DND-41 (cell line): Measurements from ENCODE around the gene CBX4.

Experiments used
- ATAC-seq: fragments of 200-7000 bp; cut with Tn5 transposase; 3 replicates; pipeline ENCODE4 v1.9.1; 2021; ENCODE audit warnings: low read depth; ENCODE audit not compliant: insufficient read depth
- DNase-seq: peaks from one replicate; pipeline ENCODE4 v3.0.0-alpha.2; 2020
- H2AFZ ChIP-seq: 2 replicates; pipeline ENCODE4 v1.6.0; 2012; ENCODE audit warnings: low read depth, low read length
- H3K27ac ChIP-seq: 2 replicates; pipeline ENCODE4 v1.5.1; 2012; ENCODE audit warnings: low read length, inconsistent platforms
- H3K27me3 ChIP-seq: fragments of 200-600 bp; sonication (generic); 2 replicates; pipeline ENCODE4 v1.6.0; 2012; ENCODE audit warnings: low read length, mild to moderate bottlenecking, inconsistent platforms; ENCODE audit not compliant: insufficient read depth, poor library complexity
- H3K36me3 ChIP-seq: 2 replicates; pipeline ENCODE4 v1.5.1; 2012; ENCODE audit warnings: low read length, inconsistent platforms; ENCODE audit not compliant: insufficient read depth
- H3K4me1 ChIP-seq: 2 replicates; pipeline ENCODE4 v1.5.1; 2012; ENCODE audit warnings: mild to moderate bottlenecking, low read length; ENCODE audit not compliant: insufficient read depth
- H3K4me2 ChIP-seq: 2 replicates; pipeline ENCODE4 v1.6.0; 2012; ENCODE audit warnings: mild to moderate bottlenecking, moderate library complexity, low read length, inconsistent platforms; ENCODE audit not compliant: insufficient read depth
- H3K4me3 ChIP-seq, 2 experiments: fragments of 200-600 bp in 1 of 2; shearing (Covaris generic) in 1 of 2; 2 replicates each; pipeline ENCODE4 v1.5.1; 2012 to 2016; ENCODE audit warnings: inconsistent platforms in 2 of 2, low read length in 2 of 2, mild to moderate bottlenecking in 2 of 2, low read depth in 1 of 2, moderate library complexity in 1 of 2
- H3K79me2 ChIP-seq: 2 replicates; pipeline ENCODE4 v1.6.0; 2012; ENCODE audit warnings: low read length, inconsistent platforms; ENCODE audit not compliant: insufficient read depth
- H3K9ac ChIP-seq: 2 replicates; pipeline ENCODE4 v1.6.0; 2012; ENCODE audit warnings: low read depth, mild to moderate bottlenecking, inconsistent platforms, low read length, moderate library complexity
- H3K9me3 ChIP-seq: 2 replicates; pipeline ENCODE4 v1.5.1; 2012; ENCODE audit warnings: low read length, moderate library complexity, mild to moderate bottlenecking, inconsistent platforms; ENCODE audit not compliant: insufficient read depth, severe bottlenecking
- H4K20me1 ChIP-seq: 2 replicates; pipeline ENCODE4 v1.6.0; 2012; ENCODE audit warnings: low read length; ENCODE audit not compliant: insufficient read depth
- CTCF ChIP-seq: IDR thresholded peaks from 2 replicates; pipeline ENCODE4 v1.5.1; 2012; ENCODE audit warnings: borderline replicate concordance, low read length, moderate library complexity, mild to moderate bottlenecking; ENCODE audit not compliant: poor library complexity, severe bottlenecking; ENCODE audit errors: extremely low read depth
- EZH2 ChIP-seq: IDR thresholded peaks from 3 replicates; pipeline ENCODE4 v1.6.1; 2012; ENCODE audit warnings: borderline replicate concordance, low read depth, mild to moderate bottlenecking, moderate library complexity, low read length, inconsistent platforms; ENCODE audit not compliant: severe bottlenecking

Gene CBX4

GRCh38 chr17:79838522-79839274 lies 542 bp downstream of the CBX4 start:
- H2AFZ ChIP-seq = peak overlapping the region; percentile 22; the same call in 1 of the 2 replicates

DNA sequence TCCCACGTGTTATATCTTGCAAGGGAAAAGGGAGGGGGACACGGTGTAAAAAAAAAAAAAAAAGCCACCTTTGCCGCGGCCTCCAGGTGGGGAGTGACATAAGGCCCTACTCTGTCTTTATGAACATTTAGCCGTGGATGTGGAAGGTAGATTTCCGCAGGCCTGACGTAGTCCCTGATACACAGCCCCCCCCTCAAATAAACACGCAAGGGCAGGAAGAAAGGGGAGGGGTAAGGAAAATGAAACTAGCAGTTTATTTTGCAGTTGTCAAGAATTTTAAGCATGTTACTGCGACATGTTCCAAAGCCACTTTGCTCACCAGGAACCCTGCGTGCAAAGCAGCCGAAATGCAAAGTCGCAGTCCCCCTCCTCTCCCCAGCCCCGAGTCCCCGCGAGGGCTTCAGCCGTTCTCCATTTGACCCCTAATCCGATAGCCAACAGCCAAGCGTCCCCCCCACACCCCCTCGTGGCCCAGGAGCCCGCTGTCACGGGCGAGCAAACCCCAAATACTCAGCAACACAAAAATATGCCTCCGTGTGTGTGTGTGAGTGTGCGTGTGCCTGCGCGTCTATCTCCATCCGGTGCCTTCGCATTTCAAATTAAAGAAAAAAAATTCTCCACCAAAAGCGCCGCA lies 1.2 kb downstream of the CBX4 start:
- H4K20me1 ChIP-seq = peaks cover 54% of the 10 kb centered on the region
- H3K36me3 ChIP-seq = peaks cover 53% of the 10 kb centered on the region
- peak overlapping the region; percentile 81 to 83 for H3K4me3 ChIP-seq
- peaks cover 68% of the 10 kb centered on the region for H3K4me1 ChIP-seq
- H3K4me2 ChIP-seq = peak overlapping the region; percentile 94
- no peaks in the 10 kb centered on the region for H3K9me3 ChIP-seq
- H3K9ac ChIP-seq = peak overlapping the region; percentile 85
- ATAC-seq (no peak), DNase-seq (peak; percentile 33)
- H3K27ac ChIP-seq = peak overlapping the region; percentile 94
- peak overlapping the region; percentile 22; the same call in 1 of the 2 replicates for H2AFZ ChIP-seq
- TF ChIP-seq CTCF = no peak
- TF ChIP-seq EZH2 = no peak
- H3K27me3 ChIP-seq = peaks cover 28% of the 10 kb centered on the region
- peaks cover 54% of the 10 kb centered on the region for H3K79me2 ChIP-seq

More at GRCh38 chr17:79838522-79839274, 542 bp downstream of the CBX4 start:
- peak overlapping the region; percentile 85 for H3K9ac ChIP-seq
- peaks cover 49% of the 10 kb centered on the region for H3K79me2 ChIP-seq
- H3K27me3 ChIP-seq = peaks cover 29% of the 10 kb centered on the region
- ATAC-seq (peak; percentile 6; the same call in 2 of the 3 replicates), DNase-seq (peak; percentile 66)
- H3K36me3 ChIP-seq = peaks cover 48% of the 10 kb centered on the region
- peaks cover 49% of the 10 kb centered on the region for H4K20me1 ChIP-seq
- TF ChIP-seq EZH2 (no peak), CTCF (peak; percentile 11)
- H3K4me2 ChIP-seq = peak overlapping the region; percentile 94
- H3K9me3 ChIP-seq = no peaks in the 10 kb centered on the region
- peaks cover 68% of the 10 kb centered on the region for H3K4me1 ChIP-seq
- peak overlapping the region; percentile 94 for H3K27ac ChIP-seq
- H3K4me3 ChIP-seq = peak overlapping the region; percentile 81 to 83

DNA sequence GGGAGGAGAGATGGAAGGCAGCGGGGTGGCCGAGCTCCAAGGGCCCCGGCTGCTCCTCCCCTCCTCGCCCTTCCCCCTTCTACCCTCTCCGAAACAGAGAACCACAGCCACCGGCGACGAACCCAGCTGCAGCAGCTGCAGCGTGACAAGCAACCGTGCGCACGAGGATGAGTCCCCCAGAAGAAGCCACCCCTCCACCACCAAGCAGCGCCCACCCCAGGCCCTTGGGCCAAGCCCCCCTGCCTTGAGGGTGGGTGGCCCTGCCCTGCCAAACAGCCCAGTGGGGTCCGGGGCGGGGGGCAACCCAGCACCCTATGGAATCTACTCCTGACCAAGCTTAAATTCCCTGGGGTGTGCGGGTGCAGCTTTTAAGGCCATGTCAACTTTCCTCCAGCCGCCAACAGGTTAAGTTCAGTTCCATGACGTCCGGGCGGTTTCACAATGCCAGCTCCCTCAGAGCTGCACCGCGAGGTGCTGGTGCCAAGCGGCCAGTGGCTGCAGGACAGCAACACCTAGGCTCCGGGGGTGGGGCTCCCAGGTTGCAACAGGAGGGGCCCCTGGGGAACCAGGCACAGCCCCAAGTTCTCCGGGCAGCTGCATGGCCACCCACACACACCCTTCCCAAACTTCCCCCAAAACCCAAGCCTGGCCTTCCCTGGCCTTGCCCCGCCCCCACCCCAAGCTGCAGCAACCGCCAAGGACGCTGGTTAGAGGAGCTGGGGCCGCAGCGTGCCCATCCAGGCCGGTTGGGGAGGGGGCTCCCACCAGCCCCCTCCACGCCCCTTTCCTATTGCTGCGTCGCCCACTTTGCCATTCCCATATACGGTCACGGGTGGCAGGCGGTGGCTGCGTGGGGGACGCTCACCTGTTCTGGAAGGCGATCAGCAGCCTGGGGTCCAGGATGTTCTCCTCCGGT lies 2.0 kb downstream of the CBX4 start:
- Histone ChIP-seq H3K9me3 (no peaks in the 10 kb centered on the region), H3K4me3 (peak overlapping the region; percentile 81 to 83), H2AFZ (no peak overlapping the region), H3K27ac (peak overlapping the region; percentile 94), H3K27me3 (peaks cover 20% of the 10 kb centered on the region), H3K79me2 (peaks cover 57% of the 10 kb centered on the region), H4K20me1 (peaks cover 59% of the 10 kb centered on the region), H3K9ac (peak overlapping the region; percentile 85), H3K4me1 (peaks cover 64% of the 10 kb centered on the region), H3K4me2 (peak overlapping the region; percentile 94), H3K36me3 (peaks cover 57% of the 10 kb centered on the region)
- DNase-seq = peak; percentile 96
- ATAC-seq = peak; percentile 71
- TF ChIP-seq EZH2 (no peak), CTCF (no peak)
